Nucleus accumbens (tissue), 56 donors: Measurements from ENCODE around the gene LRTM1.

ENCODE experiments used
- DNase-seq, 56 donors: peaks; one replicate each; lab custom pipeline; 2025; lab: John Stamatoyannopoulos, UW

LRTM1 gene

DNA sequence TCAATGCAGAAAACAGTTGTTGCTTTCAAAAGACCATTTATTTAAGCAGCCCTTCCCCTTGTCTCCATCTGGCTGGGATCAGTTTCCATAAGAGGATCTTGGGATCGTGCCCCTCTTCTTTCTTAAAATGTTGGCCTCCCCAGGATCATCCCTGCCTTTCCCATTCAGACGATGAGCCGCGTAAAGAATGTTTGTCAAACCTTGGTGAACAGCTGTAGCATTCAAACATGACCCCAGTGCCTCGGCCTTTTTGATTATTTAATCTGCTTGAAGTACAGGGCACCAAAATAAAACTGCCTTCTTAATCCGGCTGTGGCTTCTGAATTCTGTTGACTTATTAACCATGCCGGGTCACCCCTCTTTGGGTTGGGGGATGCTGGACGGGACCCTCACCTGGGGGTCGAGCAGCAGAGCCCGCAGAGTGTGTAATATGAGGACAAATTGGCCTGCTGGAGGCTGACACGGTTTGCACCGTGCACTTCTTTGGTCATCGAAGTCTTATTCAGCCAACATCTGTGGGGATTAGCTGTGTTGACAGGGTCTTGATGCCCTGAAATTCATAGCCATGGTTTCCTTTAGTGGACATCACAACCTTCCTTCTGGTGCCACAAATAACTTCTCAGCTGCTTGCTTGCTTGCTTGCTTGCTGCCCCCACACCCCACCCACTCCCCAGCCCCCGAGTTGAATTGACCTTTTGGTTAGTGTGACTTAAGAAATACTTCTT is at the start of gene LRTM1:
TSS of gene LRTM1 (minus strand) at position 14 of the 725 bp plus-strand sequence. CDS start 148 bp downstream, outside the sequence.
- no peak for DNase-seq

GRCh38 chr3:54977439-54977838 is 49.6 kb upstream of the LRTM1 start:
- DNase-seq: no peak

DNA sequence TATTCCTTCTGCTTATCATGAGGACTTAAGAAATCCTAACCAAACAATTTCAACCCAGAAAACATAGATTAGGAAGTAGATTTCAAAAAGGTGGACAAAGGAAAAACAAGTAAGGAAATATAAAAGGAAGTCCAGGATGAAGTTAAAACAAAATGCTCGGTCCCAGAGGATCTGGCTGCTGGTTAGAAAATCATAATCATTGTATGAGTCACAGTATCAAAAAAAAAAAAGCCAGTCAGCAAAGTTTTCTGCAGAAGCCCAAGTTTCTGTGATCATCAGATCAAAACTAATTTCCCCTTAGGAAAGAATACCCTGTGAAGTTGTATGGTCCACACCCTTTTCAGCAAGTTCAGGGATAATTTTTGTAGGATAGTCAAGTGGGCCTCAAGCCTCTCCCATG is 43.0 kb upstream of the LRTM1 start:
- no peak for DNase-seq

DNA sequence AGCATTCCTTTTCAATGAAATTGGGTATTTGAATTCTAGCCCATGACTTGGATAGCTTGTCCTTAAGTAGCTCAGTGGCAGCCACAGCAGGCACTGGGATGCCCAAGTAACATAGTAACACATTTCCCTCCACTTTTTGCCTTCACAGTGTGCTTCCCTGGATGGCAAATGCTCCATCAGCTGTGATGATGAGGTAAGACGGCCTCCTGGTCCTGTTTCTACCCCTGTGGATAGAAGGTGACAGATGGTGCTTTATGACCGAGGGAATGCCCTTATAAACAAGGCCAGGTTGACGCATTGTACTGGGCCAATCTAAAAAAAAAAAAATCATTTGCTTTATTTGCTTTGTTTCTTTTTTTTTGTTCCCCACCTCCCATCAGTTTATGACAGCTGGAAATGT is 41.8 kb upstream of the LRTM1 start:
- no peak for DNase-seq

GRCh38 chr3:54968546-54969172 is 40.8 kb upstream of the LRTM1 start:
- DNase-seq: no peak

GRCh38 chr3:54967731-54968161 is 39.9 kb upstream of the LRTM1 start:
- no peak for DNase-seq

DNA sequence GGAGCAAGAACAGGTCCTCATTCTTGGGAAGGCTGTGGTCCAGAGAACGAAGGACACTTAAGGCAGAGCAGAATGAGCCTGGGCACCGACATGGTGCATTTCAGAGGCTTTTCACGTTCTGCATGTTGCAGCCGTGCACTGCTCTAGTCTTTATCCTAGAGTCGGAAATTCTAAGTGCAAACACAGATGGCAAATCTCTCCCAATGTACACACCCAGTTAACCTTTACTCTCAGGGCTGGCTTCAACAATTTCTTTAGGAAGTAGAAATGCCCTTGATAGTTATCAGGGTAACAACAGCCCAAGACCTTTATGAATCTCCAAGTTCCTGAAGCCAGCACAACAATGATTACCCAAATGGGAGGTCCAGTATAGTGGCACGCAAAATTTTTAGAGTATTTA is 39.1 kb upstream of the LRTM1 start:
- no peak for DNase-seq

- DNase-seq: no peak
Measured at GRCh38 chr3:54965746-54966145, 37.9 kb upstream of the LRTM1 start.

- DNase-seq: no peak
Measured at GRCh38 chr3:54964081-54964480, 36.2 kb upstream of the LRTM1 start.

DNA sequence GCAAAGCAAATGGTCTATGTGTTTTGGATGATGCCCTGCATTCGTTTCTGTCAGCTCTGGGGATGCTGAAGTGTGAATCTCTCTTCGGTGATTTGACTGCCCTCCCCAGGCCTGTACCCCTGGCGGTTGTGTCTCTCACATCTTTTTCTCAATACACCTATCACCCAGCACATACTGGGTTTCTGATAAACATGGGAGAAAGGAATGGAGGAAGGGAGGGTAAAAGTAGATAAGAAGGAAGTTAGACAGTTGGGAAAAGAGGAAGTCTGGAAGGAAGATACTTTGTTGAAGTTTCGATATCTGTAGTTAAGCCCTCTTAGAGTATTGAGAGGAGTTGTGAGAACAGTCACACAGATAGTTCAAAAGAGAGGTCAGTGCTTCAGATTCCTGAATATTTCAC is 35.8 kb upstream of the LRTM1 start:
- no peak for DNase-seq

- DNase-seq: no peak
Measured at GRCh38 chr3:54962200-54962599, 34.3 kb upstream of the LRTM1 start.

DNA sequence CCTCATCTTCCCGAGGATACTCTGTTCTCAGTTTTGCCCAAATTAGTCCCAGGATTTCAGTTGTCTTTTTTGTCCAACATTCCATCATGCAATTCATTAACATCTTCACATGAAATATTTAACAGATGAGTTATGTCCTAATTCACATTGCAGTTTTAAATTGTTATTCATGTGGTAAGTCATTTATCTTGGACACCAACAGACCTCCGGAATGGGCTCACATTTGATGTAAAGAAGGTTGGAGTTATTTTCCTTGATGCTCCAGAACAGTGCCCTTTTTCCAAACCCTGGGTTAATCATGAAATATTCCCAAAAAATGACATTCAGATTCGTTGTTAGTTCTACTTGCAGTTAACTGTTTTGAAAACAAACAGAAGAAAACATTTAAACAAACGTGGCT is 32.8 kb upstream of the LRTM1 start:
- DNase-seq: no peak

- no peak for DNase-seq
Measured at GRCh38 chr3:54960082-54960481, 32.2 kb upstream of the LRTM1 start.

- no peak for DNase-seq
Measured at GRCh38 chr3:54957711-54958110, 29.9 kb upstream of the LRTM1 start.

GRCh38 chr3:54955941-54956340 is 28.1 kb upstream of the LRTM1 start:
- no peak for DNase-seq

DNA sequence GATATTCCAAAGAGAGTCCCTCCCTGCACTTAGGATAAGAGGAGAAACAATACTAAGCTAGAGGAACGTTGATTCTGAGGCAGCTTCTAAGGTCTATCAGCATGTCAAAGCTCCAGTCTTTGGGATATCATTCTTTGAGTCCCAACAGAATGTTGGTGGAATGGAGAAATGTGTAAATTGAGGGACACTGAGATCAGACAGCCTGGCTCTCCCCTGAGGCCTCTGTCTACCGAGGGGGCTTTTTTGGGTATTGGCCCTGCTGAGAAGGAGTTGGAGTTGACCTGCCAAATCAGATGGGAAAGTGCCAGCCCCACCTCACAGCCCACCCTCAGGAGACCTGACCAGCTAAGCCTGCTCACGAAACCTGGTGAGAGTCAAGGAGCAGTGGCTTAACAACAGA is 27.6 kb upstream of the LRTM1 start:
- no peak for DNase-seq

DNA sequence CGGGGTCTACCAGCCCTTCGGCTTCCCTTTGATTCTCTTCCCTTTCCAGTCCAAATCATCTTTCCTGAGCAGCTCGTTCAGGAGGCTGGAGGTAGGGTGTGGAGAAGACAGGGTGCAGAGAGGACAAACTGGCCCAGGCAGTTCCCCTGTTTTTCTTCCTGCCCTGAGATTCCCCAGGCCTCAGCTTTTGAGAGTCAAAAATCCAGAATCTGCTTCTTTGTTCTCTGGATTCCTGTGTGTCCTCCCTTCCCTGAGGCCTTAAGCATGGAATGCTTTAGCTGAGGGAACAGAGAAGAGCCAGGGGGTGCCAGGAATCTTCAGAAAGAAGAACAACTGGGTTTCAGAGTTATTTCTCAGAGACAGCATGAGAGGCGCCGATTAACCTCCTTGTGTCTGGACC is 26.7 kb upstream of the LRTM1 start:
- no peak for DNase-seq

- DNase-seq: no peak
Measured at GRCh38 chr3:54954022-54954421, 26.2 kb upstream of the LRTM1 start.

- peak in 46 of 56 donors; percentile 2 to 81 (median 26) for DNase-seq
Measured at GRCh38 chr3:54951405-54951804, 23.5 kb upstream of the LRTM1 start.

GRCh38 chr3:54950391-54951003 is 22.6 kb upstream of the LRTM1 start:
- DNase-seq: no peak

- DNase-seq: no peak
Measured at GRCh38 chr3:54949491-54950044, 21.7 kb upstream of the LRTM1 start.
